DND-41 (cell line): ENCODE measurements around the gene CEACAM19.
"Not testable (repeated sequence)": the region's sequence is repeated elsewhere in the genome, so short reads cannot be mapped to it uniquely, and the experiment has no call there.

Source experiments
- ATAC-seq: fragments of 200-7000 bp; cut with Tn5 transposase; 3 replicates; pipeline ENCODE4 v1.9.1; 2021; ENCODE audit warnings: low read depth; ENCODE audit not compliant: insufficient read depth
- DNase-seq: peaks from one replicate; pipeline ENCODE4 v3.0.0-alpha.2; 2020
- H2AFZ ChIP-seq: 2 replicates; pipeline ENCODE4 v1.6.0; 2012; ENCODE audit warnings: low read depth, low read length
- H3K27ac ChIP-seq: 2 replicates; pipeline ENCODE4 v1.5.1; 2012; ENCODE audit warnings: low read length, inconsistent platforms
- H3K27me3 ChIP-seq: fragments of 200-600 bp; sonication (generic); 2 replicates; pipeline ENCODE4 v1.6.0; 2012; ENCODE audit warnings: low read length, mild to moderate bottlenecking, inconsistent platforms; ENCODE audit not compliant: insufficient read depth, poor library complexity
- H3K36me3 ChIP-seq: 2 replicates; pipeline ENCODE4 v1.5.1; 2012; ENCODE audit warnings: low read length, inconsistent platforms; ENCODE audit not compliant: insufficient read depth
- H3K4me1 ChIP-seq: 2 replicates; pipeline ENCODE4 v1.5.1; 2012; ENCODE audit warnings: mild to moderate bottlenecking, low read length; ENCODE audit not compliant: insufficient read depth
- H3K4me2 ChIP-seq: 2 replicates; pipeline ENCODE4 v1.6.0; 2012; ENCODE audit warnings: mild to moderate bottlenecking, moderate library complexity, low read length, inconsistent platforms; ENCODE audit not compliant: insufficient read depth
- H3K4me3 ChIP-seq, 2 experiments: fragments of 200-600 bp in 1 of 2; shearing (Covaris generic) in 1 of 2; 2 replicates each; pipeline ENCODE4 v1.5.1; 2012 to 2016; ENCODE audit warnings: inconsistent platforms in 2 of 2, low read length in 2 of 2, mild to moderate bottlenecking in 2 of 2, low read depth in 1 of 2, moderate library complexity in 1 of 2
- H3K79me2 ChIP-seq: 2 replicates; pipeline ENCODE4 v1.6.0; 2012; ENCODE audit warnings: low read length, inconsistent platforms; ENCODE audit not compliant: insufficient read depth
- H3K9ac ChIP-seq: 2 replicates; pipeline ENCODE4 v1.6.0; 2012; ENCODE audit warnings: low read depth, mild to moderate bottlenecking, inconsistent platforms, low read length, moderate library complexity
- H3K9me3 ChIP-seq: 2 replicates; pipeline ENCODE4 v1.5.1; 2012; ENCODE audit warnings: low read length, moderate library complexity, mild to moderate bottlenecking, inconsistent platforms; ENCODE audit not compliant: insufficient read depth, severe bottlenecking
- H4K20me1 ChIP-seq: 2 replicates; pipeline ENCODE4 v1.6.0; 2012; ENCODE audit warnings: low read length; ENCODE audit not compliant: insufficient read depth
- CTCF ChIP-seq: IDR thresholded peaks from 2 replicates; pipeline ENCODE4 v1.5.1; 2012; ENCODE audit warnings: borderline replicate concordance, low read length, moderate library complexity, mild to moderate bottlenecking; ENCODE audit not compliant: poor library complexity, severe bottlenecking; ENCODE audit errors: extremely low read depth
- EZH2 ChIP-seq: IDR thresholded peaks from 3 replicates; pipeline ENCODE4 v1.6.1; 2012; ENCODE audit warnings: borderline replicate concordance, low read depth, mild to moderate bottlenecking, moderate library complexity, low read length, inconsistent platforms; ENCODE audit not compliant: severe bottlenecking

The CEACAM19 gene

GRCh38 chr19:44666852-44667556 is 4.3 kb upstream of the CEACAM19 start:
- DNase-seq (no peak), ATAC-seq (no peak)
- no peaks in the 10 kb centered on the region for H3K79me2 ChIP-seq
- no peak overlapping the region for H3K4me2 ChIP-seq
- no peak overlapping the region for H2AFZ ChIP-seq
- no peaks in the 10 kb centered on the region for H3K9me3 ChIP-seq
- no peaks in the 10 kb centered on the region for H3K27me3 ChIP-seq
- H3K27ac ChIP-seq, result no peak overlapping the region
- no peaks in the 10 kb centered on the region for H3K4me1 ChIP-seq
- no peaks in the 10 kb centered on the region for H3K36me3 ChIP-seq
- H4K20me1 ChIP-seq, result no peaks in the 10 kb centered on the region
- TF ChIP-seq CTCF (no peak), EZH2 (no peak)
- H3K4me3 ChIP-seq, result no peak overlapping the region
- no peak overlapping the region for H3K9ac ChIP-seq

GRCh38 chr19:44668985-44669764 is 2.1 kb upstream of the CEACAM19 start:
- no peaks in the 10 kb centered on the region for H4K20me1 ChIP-seq
- H3K4me3 ChIP-seq, result no peak overlapping the region
- no peaks in the 10 kb centered on the region for H3K36me3 ChIP-seq
- H3K27ac ChIP-seq, result no peak overlapping the region
- H2AFZ ChIP-seq, result no peak overlapping the region
- no peak overlapping the region for H3K4me2 ChIP-seq
- DNase-seq (no peak), ATAC-seq (no peak)
- no peak overlapping the region for H3K9ac ChIP-seq
- no peaks in the 10 kb centered on the region for H3K9me3 ChIP-seq
- TF ChIP-seq EZH2 (no peak), CTCF (no peak)
- H3K79me2 ChIP-seq, result no peaks in the 10 kb centered on the region
- no peaks in the 10 kb centered on the region for H3K4me1 ChIP-seq
- no peaks in the 10 kb centered on the region for H3K27me3 ChIP-seq

- H3K79me2 ChIP-seq, DNase-seq, H3K4me1 ChIP-seq, H4K20me1 ChIP-seq, H3K27me3 ChIP-seq, H3K4me2 ChIP-seq, H3K4me3 ChIP-seq, H3K27ac ChIP-seq, H2AFZ ChIP-seq, H3K9me3 ChIP-seq, H3K36me3 ChIP-seq, H3K9ac ChIP-seq, ATAC-seq: not testable (repeated sequence)
Observed at GRCh38 chr19:44670027-44670426, 1.3 kb upstream of the CEACAM19 start.

GRCh38 chr19:44672226-44672625 is 944 bp downstream of the CEACAM19 start:
- ATAC-seq, result no peak

More at GRCh38 chr19:44672226-44672625, 944 bp downstream of the CEACAM19 start:
- H3K36me3 ChIP-seq, result no peaks in the 10 kb centered on the region
- TF ChIP-seq CTCF (no peak), EZH2 (no peak)
- no peak overlapping the region for H3K27ac ChIP-seq
- DNase-seq, result no peak
- H3K79me2 ChIP-seq, result no peaks in the 10 kb centered on the region
- no peak overlapping the region for H2AFZ ChIP-seq
- no peaks in the 10 kb centered on the region for H4K20me1 ChIP-seq
- H3K4me2 ChIP-seq, result no peak overlapping the region
- no peaks in the 10 kb centered on the region for H3K27me3 ChIP-seq
- no peaks in the 10 kb centered on the region for H3K4me1 ChIP-seq
- no peaks in the 10 kb centered on the region for H3K9me3 ChIP-seq
- no peak overlapping the region for H3K4me3 ChIP-seq
- H3K9ac ChIP-seq, result no peak overlapping the region
